ENCODE measurements around the gene SEMA4B.
"Not testable (repeated sequence)": the region's sequence is repeated elsewhere in the genome, so short reads cannot be mapped to it uniquely, and the experiment has no call there.

Gene SEMA4B

GRCh38 chr15:90184119-90184785 lies 16.9 kb upstream of the SEMA4B start:
- DNase-seq (ENCODE audit: low spot score) = peak; percentile 54

GRCh38 chr15:90184786-90185704 lies 16.1 kb upstream of the SEMA4B start:
- peak; percentile 83 for DNase-seq (ENCODE audit: low spot score)

DNA sequence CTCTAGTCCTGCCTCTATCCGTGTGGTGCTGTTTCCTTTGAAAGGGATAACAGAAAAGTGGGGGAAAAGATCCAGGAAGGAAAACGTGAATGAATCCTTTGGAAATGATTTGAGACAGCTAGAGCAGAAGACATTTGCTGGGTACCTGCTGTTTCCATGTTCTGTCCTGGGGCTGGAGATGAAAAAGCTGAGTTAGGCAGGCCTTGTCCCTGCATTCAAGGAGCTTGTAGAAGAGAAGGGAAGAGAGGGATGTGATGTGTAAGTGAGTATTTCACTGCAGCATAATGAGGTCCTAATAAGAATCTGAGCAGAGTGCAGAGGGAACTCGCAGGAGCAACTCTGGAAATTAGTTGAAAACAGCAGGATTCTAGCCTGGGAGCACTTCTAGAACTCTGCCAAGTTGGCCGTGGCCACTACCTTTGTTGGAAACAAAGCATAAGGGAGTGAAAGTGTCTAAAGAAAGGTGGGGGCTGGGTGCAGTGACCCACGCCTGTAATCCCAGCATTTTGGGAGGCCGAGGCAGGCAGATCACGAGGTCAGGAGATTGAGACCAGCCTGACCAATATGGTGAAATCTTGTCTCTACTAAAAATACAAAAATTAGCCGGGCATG lies 13.8 kb upstream of the SEMA4B start:
- DNase-seq (ENCODE audit: low spot score) = no peak

- DNase-seq (ENCODE audit: low spot score) = not testable (repeated sequence)
These were observed 13.1 kb upstream of the SEMA4B start for GRCh38 chr15:90188065-90188464.

- no peak for DNase-seq (ENCODE audit: low spot score)
These were observed 12.0 kb upstream of the SEMA4B start for GRCh38 chr15:90188914-90189748.

- DNase-seq (ENCODE audit: low spot score) = no peak
These were observed 11.2 kb upstream of the SEMA4B start for GRCh38 chr15:90189781-90190467.

- DNase-seq (ENCODE audit: low spot score) = no peak
These were observed 10.4 kb upstream of the SEMA4B start for GRCh38 chr15:90190606-90191343.

DNA sequence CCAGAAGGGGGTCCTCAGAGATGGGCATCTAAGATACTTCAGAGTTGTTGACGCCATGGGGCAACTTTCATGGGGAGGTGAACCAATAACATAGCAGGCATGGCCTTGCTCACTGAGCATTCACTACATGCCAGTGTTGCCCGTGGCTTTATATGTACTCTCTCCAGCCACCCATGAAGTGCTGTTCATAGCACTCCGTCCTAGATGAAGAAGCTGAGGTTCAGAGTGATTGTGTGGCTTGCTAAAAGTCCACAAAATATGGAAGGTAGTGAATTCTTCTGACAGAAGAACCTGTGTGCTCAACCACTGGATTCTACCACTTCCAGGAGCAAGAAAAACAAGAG lies 9.8 kb upstream of the SEMA4B start:
- no peak for DNase-seq (ENCODE audit: low spot score)

DNA sequence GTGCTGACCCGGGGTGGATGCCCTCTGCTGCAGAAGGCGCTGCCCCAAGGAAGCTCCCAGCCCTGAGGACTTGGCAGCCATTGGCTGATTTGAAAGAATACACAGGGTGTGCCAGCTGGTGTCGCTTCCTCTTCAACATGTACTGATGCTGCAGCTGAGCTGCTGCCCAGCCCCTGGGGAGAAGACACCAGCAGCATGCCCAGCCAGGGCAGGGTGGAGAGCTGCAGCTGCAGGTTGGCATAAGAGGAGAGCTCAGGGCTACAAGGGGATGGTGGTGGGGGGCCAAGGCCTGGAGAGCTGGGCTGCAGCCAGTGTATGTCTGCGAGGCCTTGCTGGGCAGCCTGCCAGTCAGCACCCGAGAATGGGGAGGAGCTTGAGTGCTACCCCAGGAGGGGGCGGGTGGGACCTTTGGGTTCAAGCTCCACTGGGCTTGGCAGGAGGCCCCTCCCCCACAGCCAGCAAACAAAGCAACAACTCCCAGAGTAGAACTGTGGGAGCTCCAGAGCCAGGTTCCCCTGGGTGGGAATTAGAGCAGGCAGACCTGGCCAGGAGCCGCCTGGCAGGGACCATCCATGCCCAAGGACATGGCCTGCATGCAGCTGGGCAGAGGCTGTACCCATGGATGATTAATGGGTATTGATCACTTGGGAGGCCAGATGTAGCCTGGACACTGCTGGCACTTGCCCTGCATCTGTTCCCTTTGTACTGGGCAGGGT lies 9.2 kb upstream of the SEMA4B start:
- DNase-seq (ENCODE audit: low spot score) = peak; percentile 94

DNA sequence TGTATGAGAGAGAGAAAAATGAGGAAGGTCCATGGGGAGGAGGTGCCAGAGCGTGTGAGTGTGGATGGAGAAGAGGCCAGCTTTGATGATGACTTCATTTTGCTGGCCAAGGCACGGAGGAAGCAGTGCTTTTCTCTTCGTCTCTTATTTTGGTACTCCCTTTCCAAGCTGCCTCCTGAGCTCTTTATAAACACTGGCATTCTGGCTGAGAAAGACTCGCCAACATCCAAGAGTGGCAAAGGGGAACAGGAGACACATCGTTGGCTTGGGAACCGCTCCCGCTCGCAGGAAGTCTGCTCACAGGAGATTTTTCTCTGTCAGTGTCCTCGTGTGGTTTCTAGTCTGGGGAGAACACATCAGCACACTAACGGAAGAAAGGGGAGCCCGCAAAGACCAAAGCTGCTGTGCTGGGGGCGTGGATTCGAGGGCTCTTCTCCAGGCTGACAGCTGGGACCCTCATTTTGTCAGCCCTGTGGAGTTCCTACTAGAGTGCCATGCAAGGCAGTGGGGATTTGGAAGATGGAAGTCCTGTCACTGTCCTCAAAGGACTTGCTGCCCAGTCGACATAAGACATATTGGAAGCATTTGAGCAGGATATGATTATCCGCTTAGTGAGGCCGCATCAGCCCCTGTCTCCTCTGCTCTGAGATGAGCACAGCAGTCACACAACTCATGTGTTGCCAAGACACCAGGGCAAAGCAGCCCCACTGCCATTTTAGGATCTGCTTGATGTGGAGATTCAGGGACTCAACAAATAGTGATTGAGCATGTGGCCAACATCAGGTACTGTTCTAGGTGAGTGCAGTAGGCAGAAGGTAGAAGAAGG lies 8.0 kb upstream of the SEMA4B start:
- DNase-seq (ENCODE audit: low spot score) = peak; percentile 78

DNA sequence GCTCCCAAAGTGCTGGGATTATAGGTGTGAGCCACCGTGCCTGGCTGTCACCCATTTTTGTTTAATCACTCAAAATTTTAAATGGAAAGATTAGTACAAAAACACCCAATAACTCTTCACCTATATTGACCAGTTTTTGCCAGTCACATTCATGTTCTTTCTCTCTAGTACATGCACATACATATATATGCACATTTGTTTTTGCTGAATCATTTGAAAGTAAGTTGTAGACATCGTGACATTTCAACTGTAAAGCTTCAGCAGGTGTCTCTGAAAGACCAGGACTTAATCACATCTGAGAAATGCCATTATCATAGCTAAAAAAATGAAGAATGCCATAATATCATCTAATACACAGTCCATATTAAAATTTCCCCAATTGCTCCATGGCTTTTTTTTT lies 6.5 kb upstream of the SEMA4B start:
- DNase-seq (ENCODE audit: low spot score) = no peak

- peak; percentile 43 for DNase-seq (ENCODE audit: low spot score)
These were observed 498 bp upstream of the SEMA4B start for GRCh38 chr15:90200534-90201129.

- DNase-seq (ENCODE audit: low spot score) = no peak
These were observed 830 bp downstream of the SEMA4B start for GRCh38 chr15:90201944-90202375.

DNA sequence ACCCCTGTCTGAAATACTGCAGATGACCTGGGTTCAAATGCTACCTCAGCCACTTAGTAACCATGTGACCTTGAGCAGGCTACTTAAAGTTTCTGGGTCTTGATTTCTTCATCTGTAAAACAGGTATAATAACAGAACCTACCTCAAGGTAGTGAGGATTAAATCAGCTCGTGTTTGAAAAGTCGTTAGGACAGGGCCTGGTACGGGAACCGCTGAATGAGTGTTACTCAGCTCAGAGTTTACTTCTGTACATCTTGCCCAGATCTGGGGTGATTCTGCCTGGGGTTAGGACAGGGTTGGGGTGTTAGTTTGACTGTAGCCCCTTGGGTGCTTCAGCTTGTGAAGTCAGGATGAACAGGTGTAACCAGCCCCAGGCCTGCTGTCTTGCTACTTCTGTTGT lies 1.8 kb downstream of the SEMA4B start:
- DNase-seq (ENCODE audit: low spot score) = no peak

- no peak for DNase-seq (ENCODE audit: low spot score)
These were observed 2.3 kb downstream of the SEMA4B start for GRCh38 chr15:90203473-90203872.

DNA sequence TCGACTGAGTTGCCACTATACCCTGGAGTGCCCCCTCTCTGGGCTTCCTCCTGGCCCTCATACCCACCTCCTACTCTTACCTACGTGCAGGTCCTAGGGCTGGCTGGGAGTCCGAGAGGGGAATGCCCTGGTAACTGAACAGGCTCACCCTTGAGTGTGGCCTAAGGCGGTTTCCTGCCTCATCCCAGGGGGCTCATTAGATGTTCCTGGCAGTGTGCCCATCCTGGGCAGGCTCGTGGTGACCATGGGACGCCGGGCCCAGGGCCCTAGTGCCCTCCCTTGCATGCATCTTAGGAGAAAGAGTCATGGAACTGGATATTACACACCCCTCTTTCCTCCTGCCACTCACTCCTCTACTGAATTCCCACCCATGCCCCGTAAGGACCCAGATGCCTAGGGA lies 2.8 kb downstream of the SEMA4B start:
- no peak for DNase-seq (ENCODE audit: low spot score)

GRCh38 chr15:90205050-90205848 lies 4.1 kb downstream of the SEMA4B start:
- DNase-seq (ENCODE audit: low spot score) = peak; percentile 50

GRCh38 chr15:90205886-90206285 lies 4.8 kb downstream of the SEMA4B start:
- no peak for DNase-seq (ENCODE audit: low spot score)
